HG03039 (cell line): Measurements from ENCODE around the gene OR1S2.
"Not testable (repeated sequence)": the region's sequence is repeated elsewhere in the genome, so short reads cannot be mapped to it uniquely, and the experiment has no call there.

Experiments used
- ATAC-seq: cut with Tn5 transposase; IDR thresholded peaks from one replicate; pipeline ENCODE4 v1.9.1; 2021; ENCODE audit warnings: mild to moderate bottlenecking, moderate library complexity; ENCODE audit not compliant: unreplicated experiment

OR1S2 gene, protein sequence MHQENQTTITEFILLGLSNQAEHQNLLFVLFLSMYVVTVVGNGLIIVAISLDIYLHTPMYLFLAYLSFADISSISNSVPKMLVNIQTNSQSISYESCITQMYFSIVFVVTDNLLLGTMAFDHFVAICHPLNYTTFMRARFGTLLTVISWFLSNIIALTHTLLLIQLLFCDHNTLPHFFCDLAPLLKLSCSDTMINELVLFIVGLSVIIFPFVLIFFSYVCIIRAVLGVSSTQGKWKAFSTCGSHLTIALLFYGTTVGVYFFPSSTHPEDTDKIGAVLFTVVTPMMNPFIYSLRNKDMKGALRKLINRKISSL

GRCh38 chr11:58204042-58204441, at the start of gene OR1S2:
OR1S2 (minus strand) TSS chr11:58204142; CDS start chr11:58204142, 0 bp downstream.
- no peak for ATAC-seq

- ATAC-seq, result no peak
Measured at GRCh38 chr11:58243954-58244353, 40.0 kb upstream of the OR1S2 start.

DNA sequence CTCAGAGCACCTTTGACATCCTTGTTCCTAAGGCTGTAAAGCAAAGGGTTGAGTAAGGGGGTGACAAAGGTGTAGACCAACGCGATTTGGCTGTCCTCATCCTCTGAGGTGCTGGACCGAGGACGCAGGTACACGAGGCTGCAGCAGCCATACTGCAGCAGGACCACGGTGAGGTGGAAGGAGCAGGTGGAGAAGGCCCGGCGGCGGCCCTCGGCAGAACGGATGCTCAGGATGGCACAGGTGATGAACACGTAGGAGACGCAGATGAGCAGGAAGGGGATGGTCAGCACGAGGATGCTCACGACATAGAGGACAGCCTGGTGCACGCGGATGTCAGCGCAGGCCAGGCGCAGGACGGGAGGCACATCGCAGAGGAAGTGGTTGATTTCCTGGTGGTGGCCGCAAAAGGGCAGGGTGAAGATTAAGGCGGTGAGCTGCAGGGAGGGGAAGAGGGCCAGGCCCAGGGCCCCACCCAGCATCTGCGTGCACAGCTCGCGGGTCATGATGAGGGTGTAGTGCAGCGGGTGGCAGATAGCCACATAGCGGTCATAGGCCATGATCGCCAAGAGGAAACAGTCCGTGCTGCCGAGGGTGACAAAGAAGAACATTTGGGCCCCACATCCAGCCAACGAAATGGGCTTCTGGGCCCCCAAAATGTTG, 24.1 kb upstream of the OR1S2 start:
- no peak for ATAC-seq

DNA sequence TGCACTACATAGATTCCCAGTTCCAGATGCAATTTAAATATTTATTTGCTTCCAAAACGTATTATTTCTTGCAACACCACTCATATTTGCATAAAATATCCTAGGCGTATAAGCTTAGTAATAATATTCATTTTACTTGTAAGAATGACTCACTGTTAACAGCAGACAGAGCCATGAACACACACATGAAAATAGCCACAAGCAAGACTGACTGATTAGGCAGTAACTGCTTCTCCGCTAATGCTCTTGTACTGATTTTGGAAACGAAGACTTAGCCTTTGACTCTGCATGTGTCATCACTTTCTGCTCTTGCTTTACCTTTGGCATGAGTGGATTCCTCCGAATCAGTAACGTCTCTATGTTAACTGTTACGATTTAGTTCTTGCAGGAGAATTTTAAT, 18.8 kb upstream of the OR1S2 start:
- ATAC-seq, result no peak

DNA sequence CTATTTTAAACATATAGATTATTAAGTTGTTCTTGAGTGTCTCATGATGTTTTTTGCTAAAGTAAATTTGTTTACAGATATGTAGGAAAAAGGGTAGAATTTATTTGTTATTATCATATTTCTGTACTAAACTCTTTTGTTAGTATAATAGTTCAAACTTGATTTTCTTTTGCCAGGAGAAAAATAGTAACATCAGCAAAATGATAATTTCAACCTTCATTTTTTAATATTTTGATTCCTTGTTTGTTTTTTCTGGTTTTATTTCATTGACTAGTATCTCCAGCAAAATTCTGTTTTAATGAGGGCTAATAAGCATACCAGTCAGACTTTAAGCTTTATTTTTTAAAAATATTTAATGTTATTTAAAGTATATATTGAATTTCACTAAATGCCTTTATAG, 12.5 kb upstream of the OR1S2 start:
- ATAC-seq, result no peak

DNA sequence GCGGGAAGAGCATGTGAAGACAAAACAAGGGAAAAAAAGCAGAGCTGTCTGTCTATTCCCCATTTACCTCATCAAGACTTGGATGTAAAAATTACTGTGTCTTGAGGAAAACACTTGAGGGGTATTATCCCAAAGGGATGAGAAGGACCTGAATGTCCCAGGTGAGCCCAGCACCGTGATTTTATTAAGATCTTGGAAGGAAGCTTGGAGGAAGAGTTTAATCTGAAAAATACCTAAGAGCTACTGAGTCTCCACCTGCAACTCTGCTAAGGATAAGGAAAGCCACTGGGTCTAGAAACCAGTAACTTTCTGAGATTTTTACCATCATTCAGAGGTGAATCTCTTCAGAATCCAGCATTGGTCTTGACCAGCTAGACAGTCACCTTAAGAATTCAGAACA, 8.5 kb upstream of the OR1S2 start, which contains the start of gene OR1S1:
OR1S1 (plus strand) TSS at position 301 of the 400 bp plus-strand sequence.
- ATAC-seq, result not testable (repeated sequence)

GRCh38 chr11:58199271-58199670, 4.7 kb downstream of the OR1S2 start:
- no peak for ATAC-seq

DNA sequence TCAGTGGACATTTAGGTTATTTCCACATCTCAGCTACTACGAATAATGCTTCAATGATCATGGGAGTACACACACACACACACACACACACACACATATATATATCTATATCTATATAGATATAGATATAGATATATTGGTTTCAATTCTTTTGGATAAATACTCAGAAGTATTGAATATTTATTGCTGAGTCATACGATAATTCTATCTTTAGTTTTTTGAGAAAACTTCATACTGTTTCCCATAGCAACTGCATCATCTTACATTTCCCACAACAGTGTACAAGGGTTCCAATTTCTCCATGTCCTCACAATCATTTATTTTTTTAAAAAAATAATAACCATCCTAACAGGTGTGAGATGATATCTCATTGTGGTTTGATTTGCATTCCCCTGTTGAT, 8.0 kb downstream of the OR1S2 start:
- no peak for ATAC-seq

- no peak for ATAC-seq
Measured at GRCh38 chr11:58193391-58193790, 10.6 kb downstream of the OR1S2 start.

GRCh38 chr11:58192229-58192628, 11.7 kb downstream of the OR1S2 start:
- ATAC-seq, result no peak

- no peak for ATAC-seq
Measured at GRCh38 chr11:58188770-58189169, 15.2 kb downstream of the OR1S2 start, which contains the start of gene OR9Q2. OR9Q2 (plus strand) TSS chr11:58189070; CDS start chr11:58190491, 1,421 bp downstream.

DNA sequence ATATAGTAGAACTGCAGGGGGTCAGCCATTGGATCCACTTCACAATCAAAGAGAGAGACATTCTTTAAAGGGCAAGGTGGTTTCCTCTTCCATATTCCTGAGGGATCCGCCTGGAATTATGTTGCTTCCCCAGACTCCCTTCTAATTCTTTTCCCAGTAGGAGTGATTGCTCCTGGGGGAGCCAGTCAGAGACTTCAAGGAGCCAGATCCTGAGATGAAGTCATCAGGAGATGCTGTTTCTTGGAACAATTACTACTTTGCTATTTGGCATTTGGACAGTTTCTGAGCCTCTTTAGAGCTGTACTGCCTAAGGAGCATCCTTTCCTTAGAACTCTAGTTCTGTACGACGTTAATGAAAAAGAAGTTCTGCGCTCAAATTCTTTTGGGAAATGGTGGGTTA, 17.0 kb downstream of the OR1S2 start:
- ATAC-seq, result no peak

GRCh38 chr11:58179648-58180047, 24.3 kb downstream of the OR1S2 start:
- ATAC-seq, result no peak

- ATAC-seq, result no peak
Measured at GRCh38 chr11:58178444-58178843, 25.5 kb downstream of the OR1S2 start.

- no peak for ATAC-seq
Measured at GRCh38 chr11:58177409-58178054, 26.4 kb downstream of the OR1S2 start.

- ATAC-seq, result no peak
Measured at GRCh38 chr11:58165504-58166106, 38.3 kb downstream of the OR1S2 start.

DNA sequence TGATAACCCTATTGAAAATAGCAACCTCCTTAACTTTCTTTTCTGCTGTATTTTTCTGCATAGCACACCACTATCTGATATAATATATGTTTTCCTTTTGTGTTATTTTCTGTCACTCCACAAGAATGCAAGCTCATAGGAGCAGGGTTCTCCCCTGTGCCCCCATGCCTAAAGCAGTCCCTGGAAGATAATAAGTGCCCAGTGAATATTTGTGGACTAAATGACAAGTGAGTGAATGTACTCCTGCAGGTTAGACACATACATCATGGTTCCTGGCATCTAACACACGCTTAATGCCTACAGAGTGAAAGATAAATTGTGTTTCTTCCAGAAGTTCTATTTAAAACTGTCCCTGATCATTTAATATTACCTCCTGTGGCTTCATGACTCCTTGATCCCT, 39.0 kb downstream of the OR1S2 start:
- ATAC-seq, result no peak

DNA sequence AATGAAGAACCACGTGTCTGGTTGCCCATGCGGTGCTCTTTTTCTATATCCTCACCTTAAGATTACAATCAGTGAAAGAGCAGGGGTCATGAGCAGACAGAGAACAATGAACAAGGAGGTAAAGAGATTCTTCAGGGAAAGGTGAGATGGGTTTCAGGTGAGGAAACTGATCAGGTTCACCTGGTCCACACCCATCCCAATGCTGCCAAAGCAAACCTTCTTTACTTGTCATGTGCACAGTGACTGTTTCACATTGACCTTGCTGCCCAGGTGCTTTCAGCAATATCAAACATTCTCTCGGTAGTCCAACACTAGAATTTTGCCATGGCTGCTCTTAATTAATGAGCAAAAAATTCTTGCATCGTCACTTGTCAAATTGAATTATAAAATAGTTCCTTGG, 39.6 kb downstream of the OR1S2 start:
- ATAC-seq, result no peak
